Heart left ventricle (tissue), 16 donors: Measurements from ENCODE around the gene PLCL1. TPM values are rescaled to one million over a fixed set of nuclear protein-coding genes. Genes with fewer than 3 reads are reported as not detected.

Experiments used
- ATAC-seq, 4 donors: fragments of 200-7000 bp; cut with Tn5 transposase; one replicate each; pipeline ENCODE4 v1.9.1; 2020 to 2022; ENCODE audit warnings: moderate library complexity in 4 of 4, mild to moderate bottlenecking in 3 of 4, moderate number of reproducible peaks in 1 of 4
- DNase-seq, 5 donors: peaks; one replicate each; pipeline ENCODE4 v3.0.0-alpha.2; 2020
- H3K27ac ChIP-seq, 12 donors: fragments of 200-600 bp; sonication (generic) in 4 of 12; one replicate each; pipeline versions ENCODE4 v1.5.0 to v1.8.0; 2016 to 2022; ENCODE audit warnings: mild to moderate bottlenecking in 2 of 12
- H3K27me3 ChIP-seq, 9 donors: fragments of 200-600 bp; sonication (generic) in 2 of 9; one replicate each; pipeline versions ENCODE4 v1.5.1 to v1.8.0; 2016 to 2022; ENCODE audit warnings: mild to moderate bottlenecking in 3 of 9
- H3K36me3 ChIP-seq, 9 donors: fragments of 200-600 bp; sonication (generic) in 2 of 9; one replicate each; pipeline versions ENCODE4 v1.5.0 to v1.8.0; 2018 to 2022; ENCODE audit warnings: mild to moderate bottlenecking in 2 of 9
- H3K4me1 ChIP-seq, 12 donors: fragments of 200-600 bp; sonication (generic) in 4 of 12; one replicate each; pipeline versions ENCODE4 v1.5.0 to v1.8.0; 2016 to 2022; ENCODE audit warnings: mild to moderate bottlenecking in 3 of 12
- H3K4me3 ChIP-seq, 12 donors: fragments of 200-600 bp; sonication (generic) in 4 of 12; one replicate each; pipeline versions ENCODE4 v1.5.0 to v1.8.0; 2017 to 2022; ENCODE audit warnings: mild to moderate bottlenecking in 9 of 12, moderate library complexity in 4 of 12
- H3K9me3 ChIP-seq, 12 donors: fragments of 200-600 bp; sonication (generic) in 4 of 12; one replicate each; pipeline versions ENCODE4 v1.5.0 to v1.8.0; 2016 to 2022; ENCODE audit warnings: mild to moderate bottlenecking in 1 of 12
- CTCF ChIP-seq, 12 donors: fragments of 200-600 bp; sonication (generic) in 4 of 12; IDR thresholded peaks; one replicate each; pipeline versions ENCODE4 v1.5.0 to v1.8.0; 2018 to 2022; ENCODE audit warnings: antibody characterized with exemption in 12 of 12, mild to moderate bottlenecking in 5 of 12
- POLR2A ChIP-seq, 2 donors: fragments of 450-650 bp; IDR thresholded peaks; one replicate each; pipeline ENCODE4 v1.6.1; 2017; ENCODE audit warnings: antibody characterized with exemption in 2 of 2, mild to moderate bottlenecking in 2 of 2, moderate library complexity in 2 of 2
- WGBS, 4 donors: extraction: QIAGEN DNeasy Blood & Tissue Kit in 2 of 4; methylation state at CpG; one replicate each; pipeline versions ENCODE4 v1.1.5 to v1.1.7; 2013 to 2018; 5-methylcytosine and 5-hydroxymethylcytosine counted together
- intact Hi-C, 10 donors: fragments of 100-400 bp; cut with DNase I; formaldehyde crosslinking; loops; one replicate each; pipeline versions ENCODE4 v1.11.1 to v1.14.2; 2022
- polyA plus RNA-seq, 2 donors: library from polyadenylated mRNA; stranded (reverse); fragments of 200-250 nt; gene quantifications; one replicate each; pipeline ENCODE4 v1.2.3, GENCODE V29; 2013
- total RNA-seq, 9 donors: library from RNA; depleted of rRNA in 2 of 9; stranded (reverse); fragments of >200 nt in 2 of 9; fragmentation: NEBNext Ultra II Directional in 3 of 9; extraction: Animal tissue kit (Norgen Biotek cat#: 25700) in 3 of 9; gene quantifications; one replicate each; pipeline versions ENCODE4 v1.1.0 to v1.2.4, GENCODE V29; 2016 to 2023
- donor health status: ischemic (EF 13 %, LVEDD 7.1; RV severe dilation, severe dysfunction).
- donor health status: healthy with polysubstance abuse.
- donor health status: DM: no; HTN: yes; CAD: no.
- donor health status: DM: no; HTN: no; CAD: no.
- donor health status: ischemic (EF 25% LVEDD 6.9; RV normal size, moderate dysfunction).
- donor health status: ischemic (EF 25% LVEDD 5.7; RV mildly dilated, moderate dysfunction).
- donor health status: healthy.
- donor health status: DM: yes; HTN: yes; CAD: no.
- donor health status: ischemic (EF 35%, LVEDD 5.7; RV mildly dilated, moderate dysfunction).
- donor health status: nonischemic (EF 11% LVEDD 7.7; RV severe dilation, severe dysfunction).
- donor health status: DM: yes; HTN: yes; CAD: no.
- donor health status: PGD.
- donor health status: ischemic (EF 29% LVEDD 5.4; RV normal size, mild dysfunction).
- donor health status: nonischemic (EF 23%, LVEDD 6.1; RV moderate dilation, normal function).

The PLCL1 gene
- total and polyA plus RNA-seq, 11 donors, result 22.0 to 126 (median 90.4) TPM

GRCh38 chr2:198100346-198100745 lies 296.0 kb downstream of the PLCL1 start:
- DNase-seq, result no peak
- H3K9me3 ChIP-seq, result peaks cover 0 to 3% (median 0%) of the 10 kb centered on the region in 12 donors
- peaks cover 0 to 67% (median 26%) of the 10 kb centered on the region in 12 donors for H3K4me1 ChIP-seq
- intact Hi-C loops, result no loop called here
- 56 to 77% (median 60%) methylated on average over 1 of the region's 1 CpG for WGBS, 4 donors
- peak overlapping the region in 1 of 12 donors; percentile 31 for H3K27ac ChIP-seq
- peak in 3 of 4 donors; percentile 52 to 73 (median 67) for ATAC-seq
- H3K27me3 ChIP-seq, result no peaks in the 10 kb centered on the region
- H3K36me3 ChIP-seq, result peaks cover 0 to 19% (median 0%) of the 10 kb centered on the region in 9 donors
- no peak overlapping the region for H3K4me3 ChIP-seq
- TF ChIP-seq CTCF (IDR thresholded peaks at IDR 0.05) (no peak), POLR2A (IDR thresholded peaks at IDR 0.05) (no peak)

DNA sequence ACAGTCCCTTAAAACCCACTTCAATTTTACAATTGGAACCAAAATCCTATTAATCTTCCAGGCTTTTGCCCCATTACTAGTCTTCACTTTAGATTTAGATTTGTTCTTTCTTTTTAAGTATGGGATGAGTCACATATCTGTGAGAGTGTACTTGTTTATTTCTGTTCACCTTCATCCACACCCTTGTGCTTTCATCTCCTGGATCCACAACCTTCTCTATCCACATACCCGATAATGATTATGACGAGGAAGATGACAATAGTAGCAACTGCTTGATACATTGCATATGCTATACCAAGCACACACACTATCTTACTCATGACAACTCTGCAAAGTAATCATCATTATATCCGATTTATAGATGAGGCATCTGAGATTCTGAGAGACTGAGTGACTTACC lies 297.3 kb downstream of the PLCL1 start:
- no peaks in the 10 kb centered on the region for H3K27me3 ChIP-seq
- no peak for DNase-seq
- intact Hi-C loops, result no loop called here

DNA sequence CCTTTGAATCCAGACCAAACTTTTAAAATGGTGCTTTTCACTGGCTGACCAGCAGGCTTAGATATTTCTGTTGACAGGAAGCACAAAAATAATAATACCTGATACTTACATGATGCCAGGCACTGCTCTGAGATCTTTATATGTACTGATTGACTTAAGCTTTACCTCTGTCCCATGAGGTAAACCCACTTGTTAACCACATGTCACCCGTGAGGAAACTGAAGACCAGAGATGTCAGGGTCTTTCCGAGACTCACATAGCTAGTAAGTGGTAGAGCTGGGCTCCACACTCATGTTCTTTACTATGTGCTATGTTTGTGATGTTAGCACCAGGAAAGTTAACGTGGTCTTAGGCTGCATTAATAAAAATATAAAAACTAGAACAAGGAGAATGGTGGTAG lies 297.7 kb downstream of the PLCL1 start:
- Histone ChIP-seq H3K4me1 (peaks cover 0 to 68% (median 27%) of the 10 kb centered on the region in 12 donors), H3K4me3 (no peak overlapping the region), H3K27ac (peak overlapping the region in 6 of 12 donors; percentile 6 to 56 (median 46)), H3K36me3 (peaks cover 0 to 19% (median 0%) of the 10 kb centered on the region in 9 donors), H3K9me3 (peaks cover 0 to 3% (median 0%) of the 10 kb centered on the region in 12 donors), H3K27me3 (no peaks in the 10 kb centered on the region)
- intact Hi-C loops, result no loop called here
- no peak for DNase-seq
- no peak for TF ChIP-seq CTCF (IDR thresholded peaks at IDR 0.05)
- TF ChIP-seq POLR2A (IDR thresholded peaks at IDR 0.05), result no peak
- no peak for ATAC-seq
- WGBS, 4 donors, result 92 to 98% (median 96%) methylated on average over 3 of the region's 3 CpGs

More for the DNA sequence above, 297.3 kb downstream of the PLCL1 start:
- peaks cover 0 to 69% (median 27%) of the 10 kb centered on the region in 12 donors for H3K4me1 ChIP-seq
- peaks cover 0 to 3% (median 0%) of the 10 kb centered on the region in 12 donors for H3K9me3 ChIP-seq
- no peak overlapping the region for H3K4me3 ChIP-seq
- peak overlapping the region in 2 of 12 donors; percentile 48 to 56 for H3K27ac ChIP-seq
- ATAC-seq, result peak in 3 of 4 donors; percentile 15 to 56 (median 37)
- no peak for TF ChIP-seq CTCF (IDR thresholded peaks at IDR 0.05)
- no peak for TF ChIP-seq POLR2A (IDR thresholded peaks at IDR 0.05)
- H3K36me3 ChIP-seq, result peaks cover 0 to 19% (median 0%) of the 10 kb centered on the region in 9 donors
- WGBS, 4 donors, result 62 to 74% (median 64%) methylated on average over 3 of the region's 3 CpGs

DNA sequence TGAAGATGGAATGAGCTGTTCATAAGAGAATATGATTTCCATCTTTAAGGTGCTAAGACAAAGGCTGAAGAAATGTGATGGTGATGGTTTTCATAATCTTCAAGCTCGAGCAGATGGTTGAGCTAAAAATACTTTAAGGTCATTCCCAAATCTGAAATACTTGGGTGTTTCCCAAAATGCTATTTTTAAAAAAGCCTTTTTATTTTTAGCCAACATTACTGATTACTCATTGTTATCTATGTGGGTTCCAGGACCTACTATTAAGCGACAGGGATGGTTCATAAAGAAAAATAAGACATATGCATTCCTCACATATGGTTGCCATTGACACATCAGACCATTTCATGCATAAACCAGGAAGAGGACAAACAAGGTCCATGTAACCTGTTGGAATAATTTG lies 298.5 kb downstream of the PLCL1 start:
- ATAC-seq (peak in 2 of 4 donors; percentile 10 to 19), DNase-seq (no peak)
- H3K27me3 ChIP-seq, result no peaks in the 10 kb centered on the region
- TF ChIP-seq CTCF (IDR thresholded peaks at IDR 0.05) (no peak), POLR2A (IDR thresholded peaks at IDR 0.05) (no peak)
- WGBS, 4 donors, result 22 to 26% (median 23%) methylated on average over 2 of the region's 2 CpGs
- peak overlapping the region in 7 of 12 donors; percentile 6 to 56 (median 46) for H3K27ac ChIP-seq
- H3K36me3 ChIP-seq, result peaks cover 0 to 19% (median 0%) of the 10 kb centered on the region in 9 donors
- H3K4me3 ChIP-seq, result no peak overlapping the region
- H3K9me3 ChIP-seq, result peaks cover 0 to 3% (median 0%) of the 10 kb centered on the region in 12 donors
- peaks cover 0 to 66% (median 24%) of the 10 kb centered on the region in 12 donors for H3K4me1 ChIP-seq
- intact Hi-C loops, result no loop called here
